HuH-7 (cell line): ENCODE measurements around the gene PIK3R4.

Experiments used
- DNase-seq: peaks from one replicate; pipeline ENCODE4 v3.0.0; 2011; ENCODE audit warnings: low spot score

PIK3R4 gene

GRCh38 chr3:130741946-130742610 is 4.6 kb downstream of the PIK3R4 start:
- DNase-seq = no peak

DNA sequence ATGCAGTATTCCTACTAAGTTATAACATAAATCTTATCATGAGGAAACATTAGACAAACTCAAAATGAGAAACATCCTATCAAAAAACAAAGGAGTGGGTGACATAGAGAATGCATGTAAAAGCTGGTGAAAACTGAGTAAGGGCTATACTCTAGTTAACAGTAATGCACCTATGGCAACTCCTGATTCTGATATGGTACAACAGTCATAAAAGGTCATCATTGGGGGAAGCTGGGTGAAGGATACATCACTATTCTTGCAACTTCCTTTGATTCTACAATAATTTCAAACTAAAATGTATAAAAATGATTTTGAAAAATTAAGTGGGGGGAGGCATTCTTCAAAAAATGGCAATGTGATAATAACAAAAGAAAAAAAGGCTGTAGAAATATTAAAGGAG is 6.8 kb downstream of the PIK3R4 start:
- no peak for DNase-seq

DNA sequence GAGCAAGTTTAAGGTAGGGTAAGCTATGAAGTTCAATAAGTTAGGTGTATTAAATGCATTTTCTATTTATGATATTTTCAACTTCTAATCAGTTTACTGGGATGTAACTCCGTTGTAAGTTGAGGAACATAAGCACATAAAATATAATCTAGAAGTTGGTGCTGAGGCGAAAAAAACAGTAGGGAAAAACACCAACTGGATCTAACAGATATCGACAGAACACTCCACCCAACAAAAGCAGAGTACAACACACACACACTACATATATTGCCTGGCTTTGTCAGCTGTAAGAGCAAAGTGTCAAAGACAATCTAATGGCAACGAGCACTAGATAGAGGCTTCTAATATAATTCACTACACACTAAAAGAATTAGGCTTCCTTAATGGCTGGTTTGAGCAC is 8.4 kb downstream of the PIK3R4 start:
- no peak for DNase-seq

DNA sequence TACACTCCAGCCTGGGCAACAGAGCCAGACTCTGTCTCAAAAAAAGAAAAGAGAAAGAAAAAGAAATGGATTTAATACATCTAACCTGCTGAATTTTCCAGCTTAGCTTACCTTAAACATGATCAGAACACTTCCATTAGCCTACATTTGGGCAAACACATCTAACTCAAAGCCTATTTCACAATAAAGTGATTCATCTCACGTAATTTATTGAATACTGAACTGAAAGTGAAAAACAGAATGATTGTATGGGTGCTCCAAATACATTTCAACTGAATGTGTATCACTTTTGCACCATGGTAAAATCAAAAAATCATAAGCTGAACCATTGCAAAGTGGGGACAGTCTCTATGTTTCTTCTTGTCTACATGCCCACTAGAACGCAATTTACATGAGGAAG is 9.0 kb downstream of the PIK3R4 start:
- no peak for DNase-seq

DNA sequence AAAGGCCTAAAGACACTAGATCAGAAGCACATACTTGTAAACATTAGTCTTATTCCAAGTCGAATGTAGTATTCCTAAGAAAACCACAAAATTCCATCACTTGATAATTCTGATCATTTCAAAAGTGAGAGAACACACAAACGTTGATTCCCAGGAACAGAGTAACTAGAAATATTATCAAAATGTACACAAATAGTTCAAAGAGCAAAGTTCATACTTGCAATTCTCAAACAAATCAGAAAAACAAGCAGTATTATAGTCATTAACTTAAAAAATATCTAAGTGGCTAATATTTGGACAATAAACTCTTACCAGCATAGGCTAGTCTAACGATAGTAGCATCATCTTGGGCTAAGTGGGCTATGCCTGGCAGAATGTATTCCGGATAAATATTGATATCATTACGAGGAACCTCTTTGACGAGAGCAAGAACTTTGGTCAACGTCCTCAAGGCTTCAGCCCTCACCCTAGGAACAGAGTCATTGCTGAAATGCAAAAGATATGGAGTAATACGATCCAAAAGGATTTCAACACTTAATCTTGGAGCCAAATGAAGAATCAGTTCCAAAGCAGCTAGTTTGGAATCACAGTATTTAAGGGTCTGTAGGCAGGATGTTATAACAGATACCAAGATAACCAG is 13.3 kb downstream of the PIK3R4 start:
- DNase-seq = peak; percentile 6

DNA sequence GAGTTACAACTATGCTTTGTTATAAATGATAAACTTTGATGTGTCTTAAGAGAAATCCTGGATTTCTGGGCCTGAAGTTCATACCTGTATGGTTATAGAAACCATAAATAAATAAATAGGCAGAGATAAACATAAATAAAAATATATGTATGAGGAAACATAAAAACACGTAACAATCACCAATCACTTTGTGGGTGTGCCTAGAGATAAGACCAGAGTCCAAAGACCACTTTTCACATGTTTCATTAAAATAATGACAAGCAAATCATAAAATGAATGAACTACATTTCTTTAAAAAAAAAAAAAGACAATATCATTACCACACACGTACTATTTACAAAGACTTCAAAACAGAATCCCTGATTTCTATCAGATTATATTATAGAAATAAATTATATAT is 14.1 kb downstream of the PIK3R4 start:
- DNase-seq = no peak

DNA sequence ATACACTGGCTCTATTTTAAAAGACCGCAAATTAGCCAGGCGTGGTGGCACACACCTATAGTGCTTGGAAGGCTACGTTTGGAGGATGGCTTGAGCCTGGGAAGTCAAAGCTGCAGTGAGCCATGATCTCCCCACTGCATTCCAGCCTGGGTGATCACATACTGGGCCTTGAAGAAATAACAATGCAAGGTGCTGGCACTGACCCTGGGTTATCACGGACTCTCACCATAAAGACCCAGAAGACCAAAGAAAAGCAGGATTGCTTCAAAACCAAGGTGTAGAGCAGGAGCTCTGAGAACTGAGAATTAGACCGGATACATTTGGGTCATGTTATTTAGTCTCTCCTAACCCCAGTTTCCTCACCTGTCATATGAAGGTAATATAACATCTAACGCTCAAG is 14.8 kb downstream of the PIK3R4 start:
- DNase-seq = no peak

DNA sequence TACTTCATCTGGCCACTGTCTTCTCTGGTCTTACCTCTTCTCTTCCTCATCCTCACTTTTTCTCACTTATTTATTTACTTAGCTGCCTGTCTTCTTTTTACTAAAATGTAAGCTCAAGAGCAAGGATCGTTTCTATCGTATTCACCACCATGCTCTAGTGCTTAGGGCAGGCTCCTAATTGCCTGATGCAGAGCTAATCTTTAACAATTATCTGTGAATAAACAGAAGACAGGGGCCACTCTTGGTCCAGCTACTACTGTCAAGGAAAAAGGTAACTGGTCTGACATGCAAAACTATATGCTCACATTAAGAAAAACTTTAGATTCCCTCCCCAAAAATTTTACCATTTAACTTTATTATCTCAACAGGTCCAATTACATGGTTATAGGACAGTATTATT is 17.5 kb downstream of the PIK3R4 start:
- peak; percentile 9 for DNase-seq

- no peak for DNase-seq
Measured at GRCh38 chr3:130728037-130728436, 18.6 kb downstream of the PIK3R4 start.

DNA sequence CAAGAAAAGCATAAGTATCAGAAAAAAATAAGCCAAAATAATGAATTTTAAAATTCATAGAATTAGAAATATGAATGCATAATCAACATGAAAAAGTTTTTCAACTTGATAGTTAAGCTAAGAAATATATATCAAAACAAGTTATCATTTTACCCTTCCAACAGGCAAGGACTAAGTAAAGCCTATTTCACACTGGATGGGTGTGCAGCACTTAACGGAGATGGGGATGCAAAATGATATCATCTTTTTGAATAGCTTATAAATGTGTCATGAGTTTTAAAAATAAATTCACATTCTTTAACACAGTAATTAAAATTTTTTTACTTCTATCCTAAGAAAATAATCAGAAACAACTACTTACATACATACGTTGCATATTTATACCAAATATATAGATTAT is 20.9 kb downstream of the PIK3R4 start:
- no peak for DNase-seq

DNA sequence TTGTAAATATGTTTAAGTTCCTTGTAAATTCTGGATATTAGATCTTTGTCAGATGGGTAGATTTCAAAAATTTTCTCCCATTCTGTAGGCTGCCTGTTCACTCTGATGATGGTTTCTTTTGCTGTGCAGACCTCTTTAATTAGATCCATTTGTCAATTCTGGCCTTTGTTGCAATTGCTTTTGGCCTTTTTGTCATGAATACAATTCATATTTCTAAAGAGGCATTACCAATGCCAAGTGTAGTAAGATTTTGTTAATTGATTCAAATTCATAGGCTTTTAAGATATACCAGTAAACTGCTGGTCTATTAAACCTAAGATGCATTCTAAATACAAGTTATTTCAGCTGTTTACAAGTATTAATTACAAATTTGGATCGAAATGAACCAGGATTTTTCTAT is 31.0 kb downstream of the PIK3R4 start:
- no peak for DNase-seq

DNA sequence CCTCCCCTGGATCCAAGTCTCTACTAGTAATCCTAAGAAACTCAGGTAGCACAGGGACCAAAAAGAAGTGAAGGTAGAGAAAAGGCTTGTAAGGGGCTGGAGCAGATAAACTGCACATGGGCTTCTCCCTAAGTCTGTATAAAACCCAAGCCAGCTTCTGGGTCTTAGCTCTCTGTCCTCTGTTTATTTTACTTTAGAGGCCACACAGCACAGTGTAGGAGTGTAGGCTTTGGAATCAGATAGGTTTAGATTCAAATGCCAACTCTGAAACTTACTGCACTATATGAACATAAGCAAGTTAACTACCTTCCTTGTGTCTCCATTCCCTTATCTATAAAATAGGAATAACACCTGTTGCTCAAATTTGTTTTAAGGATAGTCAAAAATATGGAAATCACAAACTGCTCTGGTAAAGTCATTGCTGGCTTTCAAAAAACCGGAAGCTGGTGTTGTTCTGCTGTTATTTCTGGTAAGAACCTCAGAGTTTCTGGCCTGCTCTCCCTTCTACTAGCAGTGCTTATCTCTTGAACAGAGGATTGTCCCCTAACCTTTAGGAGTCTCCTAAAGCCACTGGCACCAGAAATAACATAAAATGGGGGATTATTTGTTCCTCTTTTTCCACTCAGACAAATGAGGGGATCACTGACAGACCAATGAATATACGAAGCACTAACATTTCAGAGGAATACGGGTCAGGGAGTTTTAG is 33.8 kb downstream of the PIK3R4 start:
- no peak for DNase-seq

GRCh38 chr3:130711565-130712324 is 34.9 kb downstream of the PIK3R4 start:
- no peak for DNase-seq

GRCh38 chr3:130709671-130710070 is 37.0 kb downstream of the PIK3R4 start:
- DNase-seq = no peak

DNA sequence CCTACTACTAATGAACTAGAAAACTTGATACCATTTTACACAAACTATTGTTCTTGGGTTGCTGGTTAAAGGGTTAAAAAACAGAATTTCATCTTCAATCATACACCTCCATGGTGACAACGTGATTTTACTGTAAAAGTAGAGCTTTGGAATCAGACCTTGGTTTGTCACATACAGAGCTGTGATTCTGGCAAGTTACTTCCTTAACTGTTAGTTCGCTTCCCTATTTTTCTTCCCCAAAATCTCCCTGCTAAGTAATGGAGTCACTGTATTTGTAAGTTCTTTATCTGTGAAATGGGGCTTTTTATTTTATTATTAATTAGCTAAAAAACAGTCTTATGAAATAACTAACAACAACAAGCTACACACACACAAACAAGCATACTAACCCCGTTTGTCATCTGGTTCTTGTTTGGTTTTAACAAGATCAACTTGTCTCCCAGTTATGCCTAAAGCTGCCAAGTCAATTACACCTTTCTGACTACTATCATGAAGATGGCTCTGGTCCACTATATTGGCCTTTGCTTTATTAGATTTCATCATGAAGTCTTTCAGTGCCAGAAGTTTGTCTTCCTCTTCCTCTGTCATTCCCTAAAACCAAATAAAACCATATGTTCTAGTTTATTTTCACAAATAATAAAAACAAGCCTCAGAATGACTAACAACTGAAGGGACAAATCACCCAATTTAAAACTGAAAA is 38.6 kb downstream of the PIK3R4 start:
- no peak for DNase-seq

DNA sequence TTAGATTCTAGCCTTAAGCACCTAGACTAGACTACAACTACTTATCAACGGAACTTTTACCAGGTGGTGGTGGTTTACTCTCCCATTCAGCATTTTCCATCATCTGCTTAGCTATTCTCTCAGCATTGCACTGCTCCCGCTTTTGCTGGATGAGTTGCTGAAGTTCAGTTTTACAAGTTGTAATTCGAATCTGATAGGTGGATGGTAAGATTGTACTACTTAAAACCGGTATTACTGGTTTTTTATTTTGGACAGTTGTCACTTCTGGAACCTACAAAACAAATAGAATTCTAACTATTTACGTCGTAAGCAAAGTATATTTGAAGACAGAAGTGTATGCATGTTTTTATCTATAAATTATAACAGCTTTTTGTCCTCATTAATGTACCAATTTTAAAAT is 41.1 kb downstream of the PIK3R4 start:
- no peak for DNase-seq

DNA sequence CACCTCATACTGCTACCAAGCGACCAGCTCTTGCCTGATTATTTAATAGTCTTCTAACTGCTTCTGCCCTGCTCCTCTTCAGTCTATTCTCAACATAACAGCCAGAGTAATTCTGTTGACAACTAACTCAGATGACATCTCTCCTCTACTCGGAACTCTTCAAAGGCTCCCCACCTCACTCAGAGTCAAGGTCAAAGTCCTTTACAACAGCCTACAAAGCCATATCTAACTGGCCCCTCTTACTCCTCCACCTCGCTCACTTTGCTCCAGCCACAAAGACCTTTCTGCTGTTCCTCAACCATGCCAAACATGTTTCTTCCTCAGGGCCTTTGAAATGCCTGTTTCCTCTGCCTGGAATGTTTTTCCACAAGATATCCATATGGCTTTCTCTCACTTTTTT is 43.6 kb downstream of the PIK3R4 start:
- peak; percentile 24 for DNase-seq

DNA sequence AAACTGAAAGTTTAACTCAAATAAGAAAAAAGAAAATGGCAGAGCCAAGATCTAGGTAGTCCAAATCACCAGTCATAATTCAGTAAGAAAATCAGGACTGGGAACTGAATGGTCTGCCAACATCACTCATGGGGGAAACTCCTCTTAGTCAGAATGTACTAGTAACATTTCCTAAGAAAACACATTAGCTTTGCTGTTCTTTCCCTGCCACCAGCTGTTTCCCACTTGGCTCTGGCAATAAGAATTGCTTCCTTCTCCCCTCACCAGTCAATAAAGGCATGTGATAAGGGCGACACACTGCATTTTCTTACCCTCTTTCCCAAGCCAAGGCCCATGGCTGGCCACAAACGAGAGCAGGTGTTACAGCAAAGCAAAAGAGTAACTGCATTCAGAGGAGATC is 46.1 kb downstream of the PIK3R4 start:
- no peak for DNase-seq

- peak; percentile 19 for DNase-seq
Measured at GRCh38 chr3:130699765-130700164, 46.9 kb downstream of the PIK3R4 start.

DNA sequence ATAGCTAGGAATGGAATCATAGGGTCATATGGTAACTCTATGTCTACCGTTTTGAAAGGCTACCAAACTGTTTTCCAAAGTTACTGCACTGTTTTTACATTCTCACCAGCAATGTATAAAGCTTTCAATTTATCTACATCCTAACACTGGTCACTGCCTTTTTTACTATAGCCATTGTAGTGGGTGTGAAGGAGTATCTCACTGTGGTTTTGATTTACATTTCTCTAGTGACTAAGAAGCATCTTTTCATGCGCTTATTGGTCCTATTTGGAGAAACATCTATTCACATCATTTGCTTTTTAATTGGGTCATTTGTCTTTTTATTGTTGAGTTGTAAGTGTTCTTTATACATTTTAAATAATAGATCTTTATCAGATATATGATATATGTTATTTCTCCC is 53.3 kb downstream of the PIK3R4 start:
- DNase-seq = no peak

DNA sequence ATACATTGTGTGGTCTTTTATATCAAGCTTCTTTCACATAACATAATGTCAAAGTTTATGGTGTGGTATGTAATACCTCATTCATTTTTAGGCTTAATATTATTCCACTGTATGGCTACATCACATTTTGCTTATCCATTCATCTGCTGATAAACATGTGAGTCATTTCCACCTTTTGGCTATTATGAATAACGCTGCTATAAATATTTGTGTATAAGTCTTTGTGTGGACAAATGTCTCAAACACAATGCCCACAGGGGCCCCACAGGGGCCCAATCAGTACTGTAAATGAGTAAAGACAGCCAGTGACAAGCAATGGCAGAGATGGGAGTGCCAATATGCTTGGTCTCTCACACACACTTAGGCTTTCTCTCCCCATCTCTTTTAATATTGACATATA is 54.2 kb downstream of the PIK3R4 start:
- no peak for DNase-seq
